HG03175 (cell line): ENCODE results near the gene APOBEC4.
"Not testable (repeated sequence)": the region's sequence is repeated elsewhere in the genome, so short reads cannot be mapped to it uniquely, and the experiment has no call there.

Experiments
- ATAC-seq: cut with Tn5 transposase; IDR thresholded peaks from one replicate; pipeline ENCODE4 v1.9.1; 2021; ENCODE audit warnings: mild to moderate bottlenecking, moderate library complexity; ENCODE audit not compliant: unreplicated experiment

Gene APOBEC4

GRCh38 chr1:183652547-183653461 is at the start of gene APOBEC4:
Gene APOBEC4, minus strand, starts transcription at chr1:183653316. Its CDS starts 4,535 bp downstream, at chr1:183648781.
- ATAC-seq = peak; percentile 36

- no peak for ATAC-seq
Observed at GRCh38 chr1:183702813-183703198, 49.7 kb upstream of the APOBEC4 start.

- no peak for ATAC-seq
Observed at GRCh38 chr1:183702087-183702812, 49.1 kb upstream of the APOBEC4 start.

GRCh38 chr1:183699616-183700160 is 46.6 kb upstream of the APOBEC4 start:
- ATAC-seq = no peak

- ATAC-seq = no peak
Observed at GRCh38 chr1:183697814-183698590, 44.9 kb upstream of the APOBEC4 start.

- no peak for ATAC-seq
Observed at GRCh38 chr1:183696981-183697380, 43.9 kb upstream of the APOBEC4 start.

GRCh38 chr1:183694755-183695154 is 41.6 kb upstream of the APOBEC4 start:
- no peak for ATAC-seq

- no peak for ATAC-seq
Observed at GRCh38 chr1:183694066-183694465, 41.0 kb upstream of the APOBEC4 start.

GRCh38 chr1:183693521-183693920 is 40.4 kb upstream of the APOBEC4 start:
- peak; percentile 51 for ATAC-seq

- ATAC-seq = peak; percentile 68
Observed at GRCh38 chr1:183689762-183690204, 36.7 kb upstream of the APOBEC4 start.

GRCh38 chr1:183688341-183689060 is 35.4 kb upstream of the APOBEC4 start:
- no peak for ATAC-seq

- no peak for ATAC-seq
Observed at GRCh38 chr1:183687546-183688304, 34.6 kb upstream of the APOBEC4 start.

GRCh38 chr1:183686229-183686628 is 33.1 kb upstream of the APOBEC4 start:
- no peak for ATAC-seq

- peak; percentile 63 for ATAC-seq
Observed at GRCh38 chr1:183685112-183685713, 32.1 kb upstream of the APOBEC4 start.

GRCh38 chr1:183679363-183679762 is 26.2 kb upstream of the APOBEC4 start:
- not testable (repeated sequence) for ATAC-seq

GRCh38 chr1:183678819-183679218 is 25.7 kb upstream of the APOBEC4 start:
- no peak for ATAC-seq

- no peak for ATAC-seq
Observed at GRCh38 chr1:183676586-183677189, 23.6 kb upstream of the APOBEC4 start.

- no peak for ATAC-seq
Observed at GRCh38 chr1:183675883-183676585, 22.9 kb upstream of the APOBEC4 start.
